Prostate gland (tissue), 2 donors: ENCODE data around the gene PEX6.

Source experiments
- POLR2A ChIP-seq: fragments of 450-650 bp; IDR thresholded peaks from one replicate; pipeline ENCODE4 v1.6.1; 2016; ENCODE audit warnings: antibody characterized with exemption, mild to moderate bottlenecking
- POLR2AphosphoS5 ChIP-seq: sonication (generic); formaldehyde crosslinking; IDR thresholded peaks from one replicate; pipeline ENCODE4 v1.6.1; 2017; ENCODE audit warnings: antibody characterized with exemption
- TF ChIP-seq, protein P1 (sequence below), 4 experiments: fragments of 200-600 bp in 2 of 4; fragments of 450-650 bp in 2 of 4; sonication (generic) in 2 of 4; IDR thresholded peaks; 1 replicate in 3 of 4; 2 replicates in 1 of 4; pipeline ENCODE4 v1.5.1; 2016 to 2019; ENCODE audit warnings: antibody characterized with exemption in 4 of 4, mild to moderate bottlenecking in 2 of 4, moderate library complexity in 2 of 4

- TF ChIP-seq, protein P1, sequence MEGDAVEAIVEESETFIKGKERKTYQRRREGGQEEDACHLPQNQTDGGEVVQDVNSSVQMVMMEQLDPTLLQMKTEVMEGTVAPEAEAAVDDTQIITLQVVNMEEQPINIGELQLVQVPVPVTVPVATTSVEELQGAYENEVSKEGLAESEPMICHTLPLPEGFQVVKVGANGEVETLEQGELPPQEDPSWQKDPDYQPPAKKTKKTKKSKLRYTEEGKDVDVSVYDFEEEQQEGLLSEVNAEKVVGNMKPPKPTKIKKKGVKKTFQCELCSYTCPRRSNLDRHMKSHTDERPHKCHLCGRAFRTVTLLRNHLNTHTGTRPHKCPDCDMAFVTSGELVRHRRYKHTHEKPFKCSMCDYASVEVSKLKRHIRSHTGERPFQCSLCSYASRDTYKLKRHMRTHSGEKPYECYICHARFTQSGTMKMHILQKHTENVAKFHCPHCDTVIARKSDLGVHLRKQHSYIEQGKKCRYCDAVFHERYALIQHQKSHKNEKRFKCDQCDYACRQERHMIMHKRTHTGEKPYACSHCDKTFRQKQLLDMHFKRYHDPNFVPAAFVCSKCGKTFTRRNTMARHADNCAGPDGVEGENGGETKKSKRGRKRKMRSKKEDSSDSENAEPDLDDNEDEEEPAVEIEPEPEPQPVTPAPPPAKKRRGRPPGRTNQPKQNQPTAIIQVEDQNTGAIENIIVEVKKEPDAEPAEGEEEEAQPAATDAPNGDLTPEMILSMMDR (IDR thresholded peaks at IDR 0.05): no peak
- TF ChIP-seq POLR2A (no peak), POLR2AphosphoS5 (no peak)
Measured at GRCh38 chr6:43020052-43020705, 41.2 kb upstream of the PEX6 start.
